GM18502 (cell line): ENCODE results near the gene INPP5K.
A peak's percentile ranks its signal among the peaks of the same experiment; 100 is the strongest.

Source experiments
- ATAC-seq: cut with Tn5 transposase; IDR thresholded peaks from one replicate; pipeline ENCODE4 v1.9.1; 2021; ENCODE audit warnings: mild to moderate bottlenecking; ENCODE audit not compliant: unreplicated experiment, poor library complexity

INPP5K gene

GRCh38 chr17:1487939-1488825 lies 28.2 kb downstream of the INPP5K start:
- peak; percentile 27 for ATAC-seq

DNA sequence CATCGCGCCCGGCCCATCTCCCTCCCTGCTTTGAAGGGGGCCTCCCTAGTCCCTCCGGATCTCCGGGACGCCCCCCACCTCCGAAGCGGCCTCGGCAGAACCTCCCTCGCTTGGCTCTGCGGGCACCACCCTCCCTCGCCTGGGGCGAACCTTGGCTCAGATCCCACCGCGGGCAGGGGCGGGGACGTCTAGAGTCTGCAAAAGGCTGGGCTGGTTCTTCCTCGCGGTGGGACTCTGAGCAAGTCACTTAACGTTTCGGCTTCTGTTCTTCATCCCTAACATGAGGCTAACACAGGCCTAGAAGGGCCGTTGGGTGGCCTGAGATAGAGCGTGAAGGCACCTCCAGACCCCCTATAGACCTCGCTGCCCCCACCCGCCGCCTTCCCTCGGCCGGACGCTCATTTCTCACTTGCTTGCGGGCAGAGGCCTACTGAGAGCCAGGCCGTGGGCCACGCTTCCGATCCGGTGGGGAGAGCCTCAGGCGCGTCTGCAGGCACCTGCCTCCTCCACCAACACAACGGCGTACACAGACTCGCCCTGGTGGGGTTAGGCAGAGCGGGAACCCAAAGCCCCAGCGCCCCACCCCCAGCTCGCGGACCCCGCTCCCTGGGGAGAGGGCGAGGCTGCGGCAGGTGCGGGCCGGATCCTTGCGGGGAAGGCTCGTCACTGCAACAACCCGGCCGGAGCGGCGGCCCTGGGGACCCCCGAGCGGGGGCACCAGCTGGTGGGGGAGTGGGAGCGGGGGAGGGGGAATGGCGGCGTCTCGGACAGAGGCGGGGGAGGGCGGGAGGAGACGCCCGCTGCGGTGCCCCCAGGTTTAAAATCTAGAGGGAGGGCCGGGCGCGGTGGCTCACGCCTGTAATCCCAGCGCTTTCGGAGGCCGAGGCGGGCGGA lies 29.4 kb downstream of the INPP5K start:
- ATAC-seq = no peak

GRCh38 chr17:1485423-1486376 lies 30.7 kb downstream of the INPP5K start:
- ATAC-seq = peak; percentile 30

DNA sequence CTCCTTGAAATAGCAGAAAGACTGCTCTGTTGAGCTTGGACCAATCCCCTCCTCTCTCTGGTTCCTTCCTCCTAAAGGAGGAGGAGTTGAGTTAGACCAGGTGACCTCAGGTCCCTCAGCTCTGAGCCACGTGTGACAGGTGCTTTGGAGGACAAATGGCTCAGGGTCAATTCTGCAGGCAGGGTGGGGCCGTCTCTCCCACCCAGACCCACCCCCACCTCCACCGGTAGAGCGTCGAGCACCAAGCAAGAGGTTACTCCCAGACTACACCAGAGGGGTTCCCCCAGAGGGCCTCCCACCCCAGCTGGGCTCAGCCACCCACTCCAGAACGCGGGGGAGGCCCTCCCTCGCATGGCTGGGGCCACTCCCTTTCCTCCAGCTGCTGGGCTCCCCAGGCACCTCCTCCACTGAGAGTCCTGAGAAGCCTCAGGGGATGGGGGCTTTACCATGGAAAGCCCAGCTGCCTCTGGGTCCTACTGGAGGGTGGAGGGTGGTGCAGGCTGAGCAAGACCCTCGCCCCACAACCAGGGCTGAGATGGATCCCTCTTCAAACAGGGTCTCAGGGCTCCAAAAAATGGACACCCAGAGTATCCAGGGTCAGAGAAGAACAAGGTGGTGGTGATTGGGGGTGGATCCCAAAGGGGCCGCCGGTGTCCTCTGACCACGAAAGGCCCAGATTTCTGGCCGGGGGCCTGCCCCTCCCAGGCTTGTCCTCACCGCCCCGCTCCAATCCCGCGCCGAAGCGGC lies 31.6 kb downstream of the INPP5K start:
- peak; percentile 44 for ATAC-seq

- no peak for ATAC-seq
Observed at GRCh38 chr17:1484060-1484535, 32.3 kb downstream of the INPP5K start.

DNA sequence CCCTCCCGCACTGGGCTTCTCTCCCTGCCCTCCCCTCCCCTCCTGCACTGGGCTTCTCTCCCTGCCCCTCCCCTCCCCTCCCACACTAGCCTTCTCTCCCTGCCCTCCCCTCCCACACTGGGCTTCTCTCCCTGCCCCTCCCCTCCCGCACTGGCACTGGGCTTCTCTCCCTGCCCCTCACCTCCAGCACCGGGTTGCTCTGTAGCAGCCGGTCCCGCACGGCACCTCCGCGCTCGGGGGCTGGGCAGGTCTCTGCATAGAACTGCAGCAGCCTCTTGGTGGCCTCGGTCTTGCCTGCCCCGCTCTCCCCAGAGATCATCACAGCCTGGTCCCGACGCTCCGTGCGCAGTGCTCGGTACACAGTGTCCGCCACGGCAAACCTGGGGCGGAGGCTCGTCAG lies 33.7 kb downstream of the INPP5K start:
- no peak for ATAC-seq

GRCh38 chr17:1481736-1482135 lies 34.7 kb downstream of the INPP5K start:
- ATAC-seq = no peak

DNA sequence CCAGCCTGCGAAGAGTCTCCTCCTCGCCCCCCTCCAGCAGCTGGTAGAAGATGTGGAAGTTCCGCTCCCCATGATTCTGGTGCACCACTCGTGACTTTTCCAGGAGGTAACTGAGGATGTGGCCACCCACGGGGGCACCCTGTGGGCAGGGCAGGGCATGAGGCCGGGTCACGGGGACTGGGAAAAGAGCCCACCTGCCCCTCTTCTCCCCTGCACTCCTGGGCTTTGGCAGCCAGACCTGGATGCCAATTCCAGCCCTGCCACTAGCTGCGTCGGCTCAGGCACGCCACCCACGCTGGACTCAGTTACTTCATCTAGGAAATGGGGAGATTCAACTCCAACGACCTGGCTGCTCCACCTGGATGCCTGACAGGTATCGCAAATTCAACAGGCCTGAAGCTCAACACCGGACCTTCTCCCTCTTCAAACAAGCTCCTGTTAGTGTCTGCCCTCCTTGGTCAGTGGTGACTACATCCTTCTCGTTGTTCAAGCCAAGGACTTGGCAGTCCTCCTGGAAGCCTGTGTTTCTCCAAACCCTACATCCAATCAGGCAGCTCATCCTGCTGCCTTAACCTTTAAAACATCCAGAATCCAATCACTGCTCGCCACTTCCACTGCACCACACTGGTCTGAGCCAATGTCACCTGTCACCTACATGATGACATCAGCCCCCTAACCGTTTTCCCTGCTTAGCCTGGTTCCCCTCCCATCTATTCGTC lies 35.5 kb downstream of the INPP5K start:
- no peak for ATAC-seq

DNA sequence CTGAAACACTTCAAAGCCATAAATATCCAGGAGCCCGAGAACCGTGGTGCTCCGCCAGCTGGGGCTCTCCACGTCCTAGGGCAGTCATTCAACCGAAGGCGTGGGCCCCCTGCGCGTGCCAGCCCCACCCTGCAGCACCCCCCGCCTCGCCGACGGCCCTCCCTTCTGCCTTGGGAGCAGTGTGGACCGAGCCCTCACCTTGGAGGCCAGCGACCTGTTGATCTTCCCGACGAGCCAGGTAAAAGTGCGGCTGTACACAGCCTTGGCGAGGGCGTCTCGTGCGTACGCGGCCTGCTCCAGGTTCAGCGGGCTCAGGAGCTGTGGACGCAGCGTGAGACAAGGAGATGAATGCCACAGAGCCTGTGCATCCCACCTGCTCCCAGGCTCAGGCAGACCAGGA lies 38.0 kb downstream of the INPP5K start:
- ATAC-seq = no peak

DNA sequence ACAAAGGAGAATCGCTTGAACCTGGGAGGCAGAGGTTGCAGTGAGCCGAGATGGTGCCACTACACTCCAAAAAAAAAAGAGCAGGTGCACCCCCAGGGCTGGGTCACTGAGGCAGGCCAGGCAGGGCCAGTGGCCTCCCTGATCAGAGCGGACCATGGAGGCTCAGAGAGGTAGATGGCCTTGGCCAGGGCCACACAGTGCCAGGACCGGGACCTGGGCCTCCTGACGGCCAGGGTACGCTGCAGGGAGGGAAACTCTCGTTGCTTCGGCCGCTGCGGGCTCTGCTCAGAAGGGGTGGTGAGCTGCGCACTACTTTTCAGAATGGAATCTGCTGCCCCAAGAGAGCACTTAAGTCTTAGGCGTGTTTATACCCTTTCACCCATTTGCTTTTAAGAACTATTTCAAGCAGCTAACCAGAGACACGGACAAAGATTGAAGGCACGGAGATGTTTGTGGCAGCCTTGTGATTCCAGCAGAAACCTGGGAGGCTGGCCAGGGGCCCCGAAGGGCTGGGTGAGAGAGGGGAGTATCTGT lies 41.0 kb downstream of the INPP5K start:
- ATAC-seq = no peak

GRCh38 chr17:1474402-1475189 lies 41.8 kb downstream of the INPP5K start:
- ATAC-seq = peak; percentile 52

GRCh38 chr17:1473841-1474240 lies 42.6 kb downstream of the INPP5K start:
- no peak for ATAC-seq

DNA sequence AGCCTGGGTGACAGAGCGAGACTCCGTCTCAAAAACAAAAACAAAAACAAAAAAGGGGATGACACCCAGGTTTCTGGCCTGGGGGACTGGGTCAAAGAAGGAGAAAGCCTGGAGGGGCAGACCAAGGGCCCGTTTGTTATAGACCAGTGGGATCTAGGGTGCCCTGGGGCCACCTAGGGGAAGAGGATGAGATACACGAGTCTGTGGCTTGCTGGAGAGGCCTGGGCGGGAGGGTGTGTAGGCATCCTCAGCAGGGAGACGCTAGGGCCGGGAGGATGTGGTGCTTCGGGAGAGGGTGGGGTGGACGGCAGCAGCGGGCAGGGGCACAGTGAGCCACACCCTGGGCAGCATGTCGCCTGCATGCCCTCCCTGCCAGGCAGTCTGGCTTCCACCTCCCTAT lies 43.2 kb downstream of the INPP5K start:
- no peak for ATAC-seq

DNA sequence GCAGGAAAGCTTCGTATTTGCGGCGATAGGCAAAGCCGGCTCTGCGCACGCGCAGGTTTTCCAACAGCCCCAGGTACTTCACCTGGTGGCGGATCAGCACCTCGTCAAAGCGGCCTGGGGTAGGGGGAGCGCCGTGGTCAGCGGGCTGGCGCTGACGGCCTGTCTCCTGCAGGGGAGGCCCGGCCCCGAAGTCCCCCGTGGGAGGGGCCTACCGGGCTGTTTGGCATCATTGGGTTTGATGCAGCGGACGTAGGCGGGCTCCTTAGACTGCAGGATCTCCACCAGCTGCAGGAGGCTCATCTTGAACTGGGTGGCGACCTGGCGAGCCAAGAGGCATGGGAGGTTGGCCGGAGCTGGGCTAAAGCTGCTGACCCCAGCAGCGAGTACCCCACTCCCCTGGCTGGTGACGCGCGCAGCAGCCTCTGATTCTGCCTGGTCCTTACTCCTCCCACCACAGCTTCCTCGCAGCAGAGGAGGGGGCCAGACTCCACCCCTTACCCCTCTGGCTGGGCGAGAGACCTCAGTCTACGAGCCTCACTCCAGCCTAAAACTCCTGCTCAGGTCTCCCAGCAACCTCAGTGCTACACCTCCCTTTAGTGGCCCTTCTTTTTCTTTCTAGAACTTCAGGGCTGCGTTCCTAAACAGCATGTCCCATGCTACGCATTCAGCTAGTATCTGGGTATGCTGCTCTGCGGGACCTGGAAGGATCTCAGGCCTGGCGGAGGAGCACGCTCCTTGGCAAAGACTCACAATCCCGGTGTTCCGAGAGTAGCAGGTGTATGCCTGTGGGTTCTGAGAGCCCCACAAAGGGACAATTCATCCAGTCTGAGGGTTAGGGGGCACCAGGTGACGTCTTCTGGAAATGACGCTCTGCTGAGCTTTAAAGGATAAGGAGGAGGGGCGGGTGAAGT lies 44.2 kb downstream of the INPP5K start:
- ATAC-seq = no peak

- ATAC-seq = no peak
Observed at GRCh38 chr17:1471490-1471889, 44.9 kb downstream of the INPP5K start.

GRCh38 chr17:1470755-1471462 lies 45.5 kb downstream of the INPP5K start:
- no peak for ATAC-seq
